Kidney (tissue), 14 donors: ENCODE results near the gene FTCDNL1. TPM values are rescaled to one million over a fixed set of nuclear protein-coding genes. Genes with fewer than 3 reads are reported as not detected.

ENCODE experiments used
- DNase-seq, 5 donors: peaks; one replicate each; pipeline ENCODE4 v3.0.0-alpha.2; 2013 to 2020
- FAIRE-seq: peaks from 2 replicates; lab custom pipeline; 2012; peaks lifted over from hg19 to GRCh38; lab: Jason Lieb, UNC
- H3K27ac ChIP-seq, 2 donors: one replicate each; pipeline ENCODE4 v1.7.0; 2013; ENCODE audit warnings: low read depth in 2 of 2, low read length in 2 of 2, inconsistent platforms in 1 of 2
- H3K27me3 ChIP-seq: one replicate; pipeline ENCODE4 v1.7.1; 2013; ENCODE audit warnings: low read length, inconsistent platforms; ENCODE audit not compliant: control insufficient read depth, insufficient read depth
- H3K36me3 ChIP-seq, 3 donors: one replicate each; pipeline versions ENCODE4 v1.7.0 to v1.7.1; 2013; ENCODE audit warnings: low read length in 3 of 3, control low read depth in 1 of 3, inconsistent platforms in 1 of 3; ENCODE audit not compliant: insufficient read depth in 3 of 3, control insufficient read depth in 2 of 3
- H3K4me1 ChIP-seq, 3 donors: one replicate each; pipeline versions ENCODE4 v1.7.0 to v1.7.1; 2013; ENCODE audit warnings: low read length in 3 of 3, inconsistent platforms in 1 of 3, low read depth in 1 of 3; ENCODE audit not compliant: control insufficient read depth in 2 of 3, insufficient read depth in 2 of 3
- H3K4me3 ChIP-seq, 3 donors: one replicate each; pipeline versions ENCODE4 v1.7.0 to v1.8.1; 2013; ENCODE audit warnings: low read length in 3 of 3, control low read depth in 1 of 3, inconsistent platforms in 1 of 3
- H3K9ac ChIP-seq, 3 donors: one replicate each; pipeline versions ENCODE4 v1.7.0 to v1.7.1; 2013; ENCODE audit warnings: low read length in 3 of 3, control low read depth in 1 of 3, inconsistent platforms in 1 of 3
- H3K9me3 ChIP-seq, 3 donors: one replicate each; pipeline versions ENCODE4 v1.7.0 to v1.7.1; 2013; ENCODE audit warnings: low read length in 3 of 3, control low read depth in 1 of 3, inconsistent platforms in 1 of 3; ENCODE audit not compliant: control insufficient read depth in 2 of 3, insufficient read depth in 1 of 3
- intact Hi-C: fragments of 100-400 bp; cut with DNase I; formaldehyde crosslinking; loops from one replicate; pipeline ENCODE4 v1.11.1; 2022
- polyA plus RNA-seq: library from polyadenylated mRNA; stranded (reverse); fragments of 350-450 nt; fragmentation: Illumina TruSeq; extraction: RNeasy Lipid Tissue Mini Kit (QIAGEN cat#74804); gene quantifications from one replicate; pipeline ENCODE4 v1.2.3, GENCODE V29; 2014; ENCODE audit warnings: low read depth, low replicate concordance; ENCODE audit not compliant: insufficient read depth
- total RNA-seq: library from RNA; stranded (reverse); fragmentation: NEBNext Ultra II Directional; extraction: Animal tissue kit (Norgen Biotek cat#: 25700); gene quantifications from one replicate; pipeline ENCODE4 v1.2.1, GENCODE V29; 2021
- TF ChIP-seq, protein P1 (sequence below): IDR thresholded peaks from 3 replicates; pipeline ENCODE4 v1.5.1; 2012; ENCODE audit warnings: mild to moderate bottlenecking, moderate library complexity, borderline replicate concordance; ENCODE audit not compliant: insufficient read depth; ENCODE audit errors: extremely low read depth
- donor health status: control.
- donor health status: control.
- donor health status: control.
- donor health status: control.
- donor health status: control.
- donor health status: DM: yes; HTN: yes; CAD: no.
- donor health status: Normal renal cell carcinoma (clear cell type).

The FTCDNL1 gene
- total and polyA plus RNA-seq, 2 donors from 2014 or later, result 3.4 to 4.1 TPM

DNA sequence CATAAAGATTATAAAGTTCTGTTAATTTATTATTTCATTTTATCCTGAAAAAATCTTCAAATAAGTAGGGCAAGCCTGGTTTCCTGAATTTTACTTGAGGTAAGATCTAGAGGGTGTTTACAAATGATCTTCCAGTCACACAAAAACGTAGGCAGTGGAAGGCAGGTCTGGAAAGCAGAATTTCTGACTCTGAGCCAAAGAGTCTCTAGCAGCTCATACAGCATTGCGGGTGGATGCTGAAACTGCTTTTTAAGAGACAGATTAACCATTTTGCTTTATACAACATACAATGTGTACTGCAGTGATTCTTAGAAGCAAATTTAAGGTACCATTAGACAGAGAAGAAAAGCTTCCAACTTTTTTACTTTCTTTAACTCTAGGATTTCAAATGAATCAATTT lies 117.0 kb downstream of the FTCDNL1 start:
- intact Hi-C loops, result no loop called here
- no peak for DNase-seq

DNA sequence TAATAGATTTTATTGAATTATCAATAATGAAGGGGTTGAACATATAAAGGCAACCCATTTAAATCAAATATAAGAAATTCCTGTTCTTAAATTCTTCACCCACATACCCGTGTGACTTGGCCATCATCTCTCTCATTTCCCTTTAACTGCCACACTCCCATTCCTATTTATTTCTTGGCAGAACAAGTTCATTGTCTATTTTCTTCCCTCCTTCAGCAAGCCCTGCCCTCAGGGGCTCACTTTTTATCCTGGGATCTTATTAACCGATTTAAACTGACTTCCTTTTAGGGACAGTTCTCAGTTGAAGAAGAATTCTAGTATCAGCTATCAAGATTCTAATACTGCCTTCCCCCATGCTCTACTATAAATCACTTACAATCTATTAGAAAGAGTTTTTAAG lies 123.2 kb downstream of the FTCDNL1 start:
- no peak for DNase-seq
- Histone ChIP-seq H3K4me1 (no peaks in the 10 kb centered on the region), H3K36me3 (no peaks in the 10 kb centered on the region), H3K27me3 (no peaks in the 10 kb centered on the region), H3K27ac (no peak overlapping the region), H3K9ac (no peak overlapping the region), H3K9me3 (no peaks in the 10 kb centered on the region), H3K4me3 (no peak overlapping the region)
- TF ChIP-seq, protein P1, sequence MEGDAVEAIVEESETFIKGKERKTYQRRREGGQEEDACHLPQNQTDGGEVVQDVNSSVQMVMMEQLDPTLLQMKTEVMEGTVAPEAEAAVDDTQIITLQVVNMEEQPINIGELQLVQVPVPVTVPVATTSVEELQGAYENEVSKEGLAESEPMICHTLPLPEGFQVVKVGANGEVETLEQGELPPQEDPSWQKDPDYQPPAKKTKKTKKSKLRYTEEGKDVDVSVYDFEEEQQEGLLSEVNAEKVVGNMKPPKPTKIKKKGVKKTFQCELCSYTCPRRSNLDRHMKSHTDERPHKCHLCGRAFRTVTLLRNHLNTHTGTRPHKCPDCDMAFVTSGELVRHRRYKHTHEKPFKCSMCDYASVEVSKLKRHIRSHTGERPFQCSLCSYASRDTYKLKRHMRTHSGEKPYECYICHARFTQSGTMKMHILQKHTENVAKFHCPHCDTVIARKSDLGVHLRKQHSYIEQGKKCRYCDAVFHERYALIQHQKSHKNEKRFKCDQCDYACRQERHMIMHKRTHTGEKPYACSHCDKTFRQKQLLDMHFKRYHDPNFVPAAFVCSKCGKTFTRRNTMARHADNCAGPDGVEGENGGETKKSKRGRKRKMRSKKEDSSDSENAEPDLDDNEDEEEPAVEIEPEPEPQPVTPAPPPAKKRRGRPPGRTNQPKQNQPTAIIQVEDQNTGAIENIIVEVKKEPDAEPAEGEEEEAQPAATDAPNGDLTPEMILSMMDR, result no peak
- intact Hi-C loops, result no loop called here
- no peak for FAIRE-seq

More for the DNA sequence above, 117.0 kb downstream of the FTCDNL1 start:
- H3K36me3 ChIP-seq, result no peaks in the 10 kb centered on the region
- H3K9ac ChIP-seq, result no peak overlapping the region
- TF ChIP-seq, protein P1, result no peak
- no peaks in the 10 kb centered on the region for H3K4me1 ChIP-seq
- H3K9me3 ChIP-seq, result no peaks in the 10 kb centered on the region
- H3K27me3 ChIP-seq, result no peaks in the 10 kb centered on the region
- H3K27ac ChIP-seq, result no peak overlapping the region
- no peak overlapping the region for H3K4me3 ChIP-seq
- FAIRE-seq, result no peak

DNA sequence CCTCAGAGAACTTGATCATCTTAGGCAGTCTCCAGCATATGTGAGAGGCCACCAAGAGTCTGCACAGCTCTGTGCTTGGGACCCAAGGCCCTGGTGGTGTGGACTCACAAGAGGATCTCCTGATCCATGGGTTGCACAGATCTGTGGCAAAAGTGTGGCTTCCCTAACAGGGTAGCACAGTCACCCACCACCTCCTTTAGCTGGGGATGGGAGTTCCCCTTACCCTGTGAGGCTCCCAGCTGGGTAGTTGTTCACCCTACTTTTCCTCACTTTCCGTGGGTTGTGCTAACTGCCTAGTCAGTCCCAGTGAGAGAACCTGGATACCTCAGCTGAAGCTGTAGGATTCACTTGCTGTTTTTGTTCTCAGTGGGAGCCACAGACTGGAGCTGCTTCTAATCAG lies 123.7 kb downstream of the FTCDNL1 start:
- no peak for FAIRE-seq
- Histone ChIP-seq H3K4me1 (no peaks in the 10 kb centered on the region), H3K9ac (no peak overlapping the region), H3K27me3 (no peaks in the 10 kb centered on the region), H3K9me3 (no peaks in the 10 kb centered on the region), H3K36me3 (no peaks in the 10 kb centered on the region), H3K27ac (no peak overlapping the region), H3K4me3 (no peak overlapping the region)
- DNase-seq, result no peak
- intact Hi-C loops, result no loop called here
- TF ChIP-seq, protein P1, result no peak

DNA sequence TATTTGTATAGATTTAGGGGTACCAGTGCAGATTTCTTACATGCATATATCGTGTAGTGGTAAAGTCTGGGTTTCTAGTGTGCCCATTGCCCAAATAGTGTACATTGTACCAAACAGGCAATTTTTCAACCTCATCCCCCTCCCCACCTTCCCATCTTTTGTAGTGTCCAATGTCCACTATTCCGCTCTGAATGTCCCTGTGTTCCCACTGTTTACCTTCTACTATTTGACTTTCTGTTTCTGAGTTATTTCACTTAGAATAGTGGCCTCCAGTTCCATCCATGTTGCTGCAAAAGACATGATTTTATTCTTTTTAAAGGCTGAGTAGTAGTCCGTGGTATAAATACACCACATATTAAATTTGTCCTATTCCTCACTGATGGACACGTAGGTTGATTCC lies 132.9 kb downstream of the FTCDNL1 start:
- FAIRE-seq (no peak), DNase-seq (no peak)
- Histone ChIP-seq H3K9ac (no peak overlapping the region), H3K27me3 (no peaks in the 10 kb centered on the region), H3K4me1 (no peaks in the 10 kb centered on the region), H3K4me3 (no peak overlapping the region), H3K9me3 (no peaks in the 10 kb centered on the region), H3K27ac (no peak overlapping the region), H3K36me3 (no peaks in the 10 kb centered on the region)
- TF ChIP-seq, protein P1, result no peak
- intact Hi-C loops, result no loop called here
